Fibroblast of lung (primary cell): Measurements from ENCODE around the gene LACRT.

Experiments
- CTCF ChIP-seq, 2 donors: IDR thresholded peaks in 1 of 2; conservative IDR thresholded peaks in 1 of 2; 1 replicate in 1 of 2; 2 replicates in 1 of 2; pipeline ENCODE4 v1.5.1; 2011 to 2012; ENCODE audit warnings: low read length in 2 of 2, control low read depth in 1 of 2, inconsistent platforms in 1 of 2, low read depth in 1 of 2, mild to moderate bottlenecking in 1 of 2
- EZH2 ChIP-seq: IDR thresholded peaks from 2 replicates; pipeline ENCODE4 v1.5.1; 2012; ENCODE audit warnings: low read length, control low read depth, mild to moderate bottlenecking; ENCODE audit errors: missing control alignments

GRCh38 chr12:54667945-54668344 is 33.2 kb upstream of the LACRT start:
- no peak for TF ChIP-seq EZH2
- TF ChIP-seq CTCF (conservative IDR thresholded peaks at IDR 0.05 in 1 of 2, IDR thresholded peaks at IDR 0.05 in 1 of 2; ENCODE audit: low read depth in 1 of 2, low read length in 2 of 2), result no peak
